Coronary artery (tissue), 2 donors: Measurements from ENCODE around the gene HPN.

Experiments used
- DNase-seq: peaks from one replicate; pipeline ENCODE4 v3.0.0-alpha.2; 2017; ENCODE audit warnings: low spot score
- H3K27ac ChIP-seq, 2 donors: fragments of 200-600 bp; sonication (generic); one replicate each; pipeline ENCODE4 v1.5.1; 2016 to 2019
- H3K4me3 ChIP-seq: fragments of 200-600 bp; sonication (generic); 2 replicates; pipeline ENCODE4 v1.5.1; 2016; ENCODE audit warnings: mild to moderate bottlenecking, moderate library complexity
- TF ChIP-seq, protein P1 (sequence below): fragments of 200-600 bp; sonication (generic); IDR thresholded peaks from one replicate; pipeline ENCODE4 v1.5.1; 2019; ENCODE audit warnings: antibody characterized with exemption

HPN gene

DNA sequence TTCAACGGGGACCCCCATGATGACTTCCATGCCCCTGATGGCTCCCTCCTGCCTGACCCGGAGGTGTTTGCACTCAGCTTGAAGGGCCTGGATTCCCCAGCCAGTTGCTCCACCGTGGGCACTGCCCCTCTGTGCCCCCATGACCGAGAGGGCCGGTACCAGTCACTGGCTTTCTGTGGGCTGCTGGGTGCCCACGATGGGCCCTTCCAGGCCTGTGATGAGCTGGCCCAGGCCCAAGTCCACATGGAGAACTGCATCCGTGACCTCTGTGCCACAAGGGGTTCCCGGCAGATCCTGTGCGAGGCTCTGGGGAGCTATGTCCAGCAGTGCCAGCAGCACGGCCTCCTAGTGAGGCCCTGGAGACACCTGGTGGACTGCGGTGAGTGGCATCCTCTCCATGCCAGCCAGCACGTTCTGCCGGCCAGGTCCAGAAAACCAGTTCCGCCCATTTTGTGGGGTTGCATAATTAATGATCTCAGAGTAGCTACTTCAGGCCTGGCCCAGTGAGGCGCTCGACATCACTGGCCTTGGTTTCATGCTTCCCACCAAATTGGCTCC, 39.2 kb downstream of the HPN start:
- TF ChIP-seq, protein P1, sequence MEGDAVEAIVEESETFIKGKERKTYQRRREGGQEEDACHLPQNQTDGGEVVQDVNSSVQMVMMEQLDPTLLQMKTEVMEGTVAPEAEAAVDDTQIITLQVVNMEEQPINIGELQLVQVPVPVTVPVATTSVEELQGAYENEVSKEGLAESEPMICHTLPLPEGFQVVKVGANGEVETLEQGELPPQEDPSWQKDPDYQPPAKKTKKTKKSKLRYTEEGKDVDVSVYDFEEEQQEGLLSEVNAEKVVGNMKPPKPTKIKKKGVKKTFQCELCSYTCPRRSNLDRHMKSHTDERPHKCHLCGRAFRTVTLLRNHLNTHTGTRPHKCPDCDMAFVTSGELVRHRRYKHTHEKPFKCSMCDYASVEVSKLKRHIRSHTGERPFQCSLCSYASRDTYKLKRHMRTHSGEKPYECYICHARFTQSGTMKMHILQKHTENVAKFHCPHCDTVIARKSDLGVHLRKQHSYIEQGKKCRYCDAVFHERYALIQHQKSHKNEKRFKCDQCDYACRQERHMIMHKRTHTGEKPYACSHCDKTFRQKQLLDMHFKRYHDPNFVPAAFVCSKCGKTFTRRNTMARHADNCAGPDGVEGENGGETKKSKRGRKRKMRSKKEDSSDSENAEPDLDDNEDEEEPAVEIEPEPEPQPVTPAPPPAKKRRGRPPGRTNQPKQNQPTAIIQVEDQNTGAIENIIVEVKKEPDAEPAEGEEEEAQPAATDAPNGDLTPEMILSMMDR = no peak
- DNase-seq = no peak
- no peak overlapping the region for H3K4me3 ChIP-seq
- no peak overlapping the region for H3K27ac ChIP-seq

DNA sequence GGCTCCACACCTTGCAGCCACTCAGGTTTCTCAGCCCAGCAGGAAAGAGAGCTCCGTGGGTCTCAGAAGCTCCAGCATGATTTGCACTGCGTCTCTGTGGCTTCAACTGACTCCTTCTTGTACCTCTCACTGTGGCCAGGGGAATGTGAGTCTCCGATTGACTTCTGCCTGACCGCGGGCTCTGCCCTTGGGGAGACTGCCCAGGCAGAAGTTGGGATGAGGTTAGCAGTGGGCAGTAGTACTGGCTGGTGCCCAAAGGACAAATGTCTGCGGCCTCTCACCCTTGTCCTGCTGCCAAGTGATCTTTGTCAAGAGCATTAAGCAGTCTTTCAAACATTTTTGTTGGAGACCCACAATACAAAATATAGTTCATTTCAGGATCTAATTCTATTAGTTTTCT, 39.7 kb downstream of the HPN start:
- H3K4me3 ChIP-seq = no peak overlapping the region
- DNase-seq = no peak
- H3K27ac ChIP-seq = no peak overlapping the region
- TF ChIP-seq, protein P1 = no peak

DNA sequence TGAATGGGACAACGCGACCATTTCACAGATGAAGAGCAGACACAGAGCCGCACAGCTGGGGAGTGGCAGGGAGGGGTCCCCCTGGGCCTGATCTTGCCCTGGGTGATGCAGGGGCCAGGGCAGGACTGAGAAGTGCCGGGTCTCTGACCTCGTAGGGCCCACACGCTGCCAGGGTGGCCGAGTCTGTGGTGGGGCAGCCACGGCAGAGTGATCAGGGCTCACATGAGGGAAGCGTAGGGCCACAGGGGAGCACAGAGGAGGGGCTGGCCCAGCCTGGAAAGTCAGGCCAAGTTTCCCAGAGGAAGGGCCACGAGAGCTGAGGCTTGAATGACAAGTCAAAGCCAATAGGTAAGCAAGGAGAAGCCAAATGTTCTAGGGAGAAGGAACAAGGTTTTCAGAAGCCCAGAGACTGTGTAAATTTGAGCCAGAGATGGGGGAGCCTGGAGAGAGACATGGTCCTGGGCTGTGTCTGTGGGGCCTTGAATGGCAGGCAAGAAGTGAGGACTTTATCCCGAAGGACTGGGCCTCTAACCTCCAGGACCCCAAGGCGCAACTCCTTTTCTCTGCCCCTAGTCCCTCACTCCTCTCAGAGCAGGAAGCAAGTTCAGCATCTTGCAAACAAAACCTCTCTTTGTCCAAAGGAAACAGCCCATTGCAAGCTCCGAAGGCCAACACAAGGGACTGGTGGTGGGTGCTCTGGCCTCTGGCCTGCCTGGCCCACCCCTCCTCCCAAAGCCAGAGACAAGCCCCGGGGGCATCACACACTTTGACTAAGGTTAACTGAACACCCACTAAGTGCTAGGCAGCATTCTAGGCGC, 42.4 kb downstream of the HPN start:
- Histone ChIP-seq H3K4me3 (no peak overlapping the region), H3K27ac (no peak overlapping the region)
- no peak for DNase-seq
- TF ChIP-seq, protein P1 = no peak

DNA sequence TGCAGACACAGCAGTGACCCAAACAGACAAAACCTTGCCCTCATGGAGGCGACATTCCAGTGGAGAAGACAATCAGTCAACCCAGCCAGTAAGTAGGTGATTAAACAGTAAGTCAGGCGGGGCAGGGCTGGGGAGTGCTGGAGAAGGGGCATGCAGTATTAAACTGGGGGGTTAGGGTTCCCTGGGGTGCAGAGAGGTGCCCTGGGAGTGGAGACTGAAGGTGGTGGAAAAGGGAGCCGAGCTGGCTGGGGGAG, 42.9 kb downstream of the HPN start:
- Histone ChIP-seq H3K27ac (no peak overlapping the region), H3K4me3 (no peak overlapping the region)
- no peak for DNase-seq
- TF ChIP-seq, protein P1 = no peak

DNA sequence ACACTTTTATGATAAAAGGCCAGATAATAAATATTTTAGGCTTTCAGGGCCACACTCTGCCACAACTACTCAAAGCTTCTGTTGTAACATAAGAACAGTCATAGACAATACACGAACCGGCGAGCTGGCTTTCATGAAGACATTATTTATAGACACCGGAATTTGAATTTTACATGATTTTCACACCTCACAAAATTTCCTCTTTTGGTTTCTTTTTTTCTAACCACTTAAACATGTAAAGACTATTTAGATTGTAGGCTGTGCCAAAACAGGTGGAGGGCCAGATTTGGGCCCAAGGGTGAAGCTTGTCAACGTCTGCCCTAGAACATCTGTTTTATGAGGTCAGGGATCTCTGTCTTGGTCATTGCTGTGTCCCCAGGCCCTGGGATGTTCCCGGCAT, 44.4 kb downstream of the HPN start:
- TF ChIP-seq, protein P1 = no peak
- DNase-seq = no peak
- H3K27ac ChIP-seq = no peak overlapping the region

DNA sequence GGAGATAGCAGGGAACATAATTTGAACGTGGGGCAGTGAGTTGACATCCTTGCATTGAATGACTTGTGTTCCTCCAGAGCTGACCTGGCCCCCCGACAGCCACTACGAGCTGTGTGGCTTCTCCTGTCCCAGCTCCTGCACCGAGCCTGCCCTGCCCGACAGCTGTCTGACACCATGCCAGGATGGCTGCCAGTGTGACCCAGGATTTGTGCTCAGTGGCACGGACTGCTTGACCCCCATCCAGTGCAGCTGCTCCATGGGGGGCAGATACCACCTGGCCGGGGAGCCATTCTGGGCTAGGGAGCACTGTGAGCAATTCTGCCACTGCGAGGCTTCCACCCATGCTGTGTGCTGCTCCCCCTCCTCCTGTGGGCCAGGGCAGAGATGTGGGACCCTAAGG, 44.9 kb downstream of the HPN start:
- no peak overlapping the region for H3K27ac ChIP-seq
- H3K4me3 ChIP-seq = no peak overlapping the region
- TF ChIP-seq, protein P1 = no peak
- DNase-seq = no peak

More for the DNA sequence above, 44.4 kb downstream of the HPN start:
- no peak overlapping the region for H3K4me3 ChIP-seq

DNA sequence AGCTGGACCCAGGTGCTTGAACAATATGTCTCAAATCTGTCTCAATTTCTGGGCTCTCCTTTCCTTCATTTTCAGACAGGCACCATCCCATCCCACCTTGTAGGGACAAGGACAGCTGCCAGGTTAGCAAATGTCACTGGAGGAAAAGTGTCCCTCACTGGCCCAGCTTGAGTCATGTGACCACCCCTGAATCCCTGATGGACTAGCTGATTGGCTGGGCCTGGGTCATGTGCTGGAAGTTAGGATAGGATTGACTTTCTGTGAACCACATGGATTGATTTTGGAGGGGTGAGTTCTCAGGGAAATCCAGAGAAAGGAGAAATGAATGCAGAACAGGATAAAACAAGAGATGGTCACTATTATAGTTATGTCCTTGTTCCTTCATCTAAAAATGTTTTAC, 45.9 kb downstream of the HPN start:
- TF ChIP-seq, protein P1 = no peak
- Histone ChIP-seq H3K4me3 (no peak overlapping the region), H3K27ac (no peak overlapping the region)
- no peak for DNase-seq
